Activated T-cell treated with anti-CD3 and anti-CD28 coated beads, Interleukin-2, amount 50 U/mL, for 72 hours (primary cell): ENCODE results near the gene TSPAN18. TPM values are rescaled to one million over a fixed set of nuclear protein-coding genes. Genes with fewer than 3 reads are reported as not detected.

Source experiments
- ATAC-seq, 2 donors: fragments of 150-1000 bp; cut with Tn5 transposase; replicated peaks in 1 of 2; 2 replicates each; pipeline ENCODE4 v1.10.0; 2021; ENCODE audit warnings: moderate library complexity in 2 of 2, mild to moderate bottlenecking in 1 of 2
- DNase-seq, 2 donors: peaks; one replicate each; pipeline ENCODE4 v3.0.0; 2021 to 2022; ENCODE audit warnings: mixed read lengths in 1 of 2
- H3K27ac Mint-ChIP-seq: one replicate; pipeline ENCODE4 v1.8.0; 2022; ENCODE audit warnings: mild to moderate bottlenecking, moderate library complexity, mixed read lengths
- H3K27me3 Mint-ChIP-seq: one replicate; pipeline ENCODE4 v1.8.0; 2022; ENCODE audit warnings: low read depth, mixed read lengths
- H3K36me3 Mint-ChIP-seq, 2 donors: one replicate each; pipeline ENCODE4 v1.8.0; 2022; ENCODE audit warnings: mixed read lengths in 2 of 2, mild to moderate bottlenecking in 1 of 2; ENCODE audit not compliant: insufficient read depth in 2 of 2
- H3K4me1 Mint-ChIP-seq: one replicate; pipeline ENCODE4 v1.8.0; 2022; ENCODE audit warnings: low read depth, mixed read lengths
- H3K4me3 Mint-ChIP-seq, 2 donors: one replicate each; pipeline ENCODE4 v1.8.0; 2022; ENCODE audit warnings: mild to moderate bottlenecking in 2 of 2, mixed read lengths in 2 of 2, moderate library complexity in 2 of 2
- H3K9me3 Mint-ChIP-seq, 2 donors: one replicate each; pipeline ENCODE4 v1.8.0; 2022; ENCODE audit warnings: mixed read lengths in 2 of 2
- total RNA-seq, 2 donors: library from RNA; stranded (reverse); gene quantifications; one replicate each; pipeline ENCODE4 v1.2.3, GENCODE V29; 2022

The TSPAN18 gene
- total RNA-seq, 2 donors from 2014 or later, result 1.3 to 1.8 TPM

DNA sequence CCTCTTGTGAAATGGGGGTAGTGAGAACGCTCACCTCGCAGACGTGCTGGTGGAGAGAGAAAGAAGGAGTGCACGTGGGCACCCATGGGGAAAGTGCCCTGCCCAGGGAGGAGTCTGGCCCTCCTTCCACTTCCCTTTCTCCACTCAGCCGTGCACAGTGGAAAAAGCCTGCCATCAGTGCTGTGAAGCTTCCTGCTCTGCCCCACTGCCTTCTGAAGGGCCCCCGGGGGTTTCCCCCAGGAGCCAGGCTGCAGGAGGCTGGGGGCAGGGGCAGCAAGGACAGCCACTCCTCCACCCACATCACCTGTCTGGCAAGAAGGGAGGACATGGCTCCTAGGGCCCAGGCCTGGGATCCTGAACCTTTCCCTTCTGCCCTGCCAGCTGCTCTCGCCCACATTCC lies 216.4 kb downstream of the TSPAN18 start:
- ATAC-seq, result peak; percentile 62 to 71

DNA sequence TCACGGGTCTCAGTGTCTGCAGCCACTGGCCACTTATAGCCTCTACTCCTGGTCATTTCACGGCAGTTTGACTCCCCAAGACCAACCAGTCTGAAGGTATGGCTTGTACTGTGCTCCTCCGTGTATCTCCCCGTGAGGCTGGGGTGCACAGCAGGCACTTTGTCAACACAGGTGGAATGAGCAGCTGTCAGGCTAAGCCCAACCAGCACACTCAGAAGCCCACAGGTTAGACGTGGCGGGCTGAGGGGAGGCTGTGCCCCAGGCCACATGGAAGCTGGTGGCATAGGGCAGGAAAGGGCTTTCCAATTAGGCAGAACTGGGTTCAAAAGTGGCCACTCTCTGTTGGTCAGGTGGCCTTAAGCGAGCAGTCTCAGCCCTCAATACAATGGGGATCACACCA lies 216.9 kb downstream of the TSPAN18 start:
- no peak for ATAC-seq
- H3K27me3 Mint-ChIP-seq, result peaks cover 7% of the 10 kb centered on the region
- peaks cover 31% of the 10 kb centered on the region for H3K4me1 Mint-ChIP-seq
- no peaks in the 10 kb centered on the region for H3K36me3 Mint-ChIP-seq
- no peak overlapping the region for H3K27ac Mint-ChIP-seq
- DNase-seq, result no peak
- H3K4me3 Mint-ChIP-seq, result no peak overlapping the region
- no peaks in the 10 kb centered on the region for H3K9me3 Mint-ChIP-seq

More for the DNA sequence above, 216.4 kb downstream of the TSPAN18 start:
- H3K27ac Mint-ChIP-seq, result no peak overlapping the region
- peaks cover 29% of the 10 kb centered on the region for H3K4me1 Mint-ChIP-seq
- peak overlapping the region in 1 of 2 donors; percentile 26 for H3K4me3 Mint-ChIP-seq
- no peaks in the 10 kb centered on the region for H3K9me3 Mint-ChIP-seq
- peak; percentile 15 to 17 for DNase-seq
- H3K36me3 Mint-ChIP-seq, result no peaks in the 10 kb centered on the region
- H3K27me3 Mint-ChIP-seq, result peaks cover 7% of the 10 kb centered on the region

DNA sequence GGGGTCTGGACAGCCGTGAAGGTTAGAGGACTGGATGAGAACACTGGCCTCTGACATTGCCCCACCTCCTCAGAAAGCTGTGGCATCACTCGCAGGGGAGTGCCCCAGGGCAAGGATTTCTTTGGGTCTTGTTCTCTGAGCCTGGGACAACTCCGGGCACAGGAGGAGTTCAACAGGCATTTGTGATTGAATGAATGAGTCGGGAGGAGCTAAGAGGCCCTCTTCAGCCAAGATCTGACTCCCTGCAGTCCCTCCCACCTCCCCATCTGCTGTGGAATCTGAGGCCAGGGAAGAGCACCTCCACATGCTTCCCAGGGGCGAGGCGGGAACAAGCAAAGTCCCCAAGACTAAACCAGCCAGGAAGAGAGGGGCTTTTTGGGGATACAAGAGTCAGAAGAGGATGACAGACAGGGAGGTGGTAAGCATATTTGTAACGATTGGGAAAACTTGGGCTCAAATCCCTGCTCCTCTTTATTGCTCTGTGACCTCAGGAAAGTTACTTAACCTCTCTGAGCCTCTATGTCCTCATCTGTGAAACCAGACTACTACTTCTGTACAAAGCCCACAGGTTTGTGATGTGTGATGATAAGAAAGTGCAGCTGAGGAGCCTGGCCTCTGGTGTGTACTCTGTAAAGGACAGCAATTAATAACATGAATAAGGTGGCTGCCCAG lies 217.6 kb downstream of the TSPAN18 start:
- ATAC-seq, result no peak
- H3K27ac Mint-ChIP-seq, result no peak overlapping the region
- no peak for DNase-seq
- H3K4me3 Mint-ChIP-seq, result no peak overlapping the region
- no peaks in the 10 kb centered on the region for H3K36me3 Mint-ChIP-seq
- peaks cover 36% of the 10 kb centered on the region for H3K4me1 Mint-ChIP-seq
- no peaks in the 10 kb centered on the region for H3K9me3 Mint-ChIP-seq
- H3K27me3 Mint-ChIP-seq, result peaks cover 7% of the 10 kb centered on the region

DNA sequence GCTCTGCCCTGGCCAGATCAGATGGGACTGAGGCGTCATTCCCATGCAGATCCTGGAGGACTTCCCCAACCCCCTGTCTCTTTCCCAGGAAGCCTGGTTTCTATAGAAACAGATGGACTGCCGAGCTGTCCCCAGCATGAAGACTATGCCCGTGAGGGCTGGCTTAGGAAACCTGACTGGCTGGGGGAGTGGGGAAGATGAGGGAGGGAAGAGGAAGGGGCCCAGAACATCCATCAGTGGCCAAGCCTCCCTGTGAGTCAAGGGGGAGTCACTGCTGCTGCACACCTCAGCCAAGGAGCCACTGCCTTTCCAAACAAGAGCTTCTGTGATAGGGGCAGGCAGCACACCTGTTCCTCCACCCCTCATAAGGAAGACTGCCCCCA lies 218.1 kb downstream of the TSPAN18 start:
- DNase-seq, result no peak
- Mint-ChIP-seq H3K36me3 (no peaks in the 10 kb centered on the region), H3K27ac (no peak overlapping the region), H3K4me1 (peaks cover 36% of the 10 kb centered on the region), H3K4me3 (no peak overlapping the region), H3K27me3 (peaks cover 7% of the 10 kb centered on the region), H3K9me3 (no peaks in the 10 kb centered on the region)
- no peak for ATAC-seq

DNA sequence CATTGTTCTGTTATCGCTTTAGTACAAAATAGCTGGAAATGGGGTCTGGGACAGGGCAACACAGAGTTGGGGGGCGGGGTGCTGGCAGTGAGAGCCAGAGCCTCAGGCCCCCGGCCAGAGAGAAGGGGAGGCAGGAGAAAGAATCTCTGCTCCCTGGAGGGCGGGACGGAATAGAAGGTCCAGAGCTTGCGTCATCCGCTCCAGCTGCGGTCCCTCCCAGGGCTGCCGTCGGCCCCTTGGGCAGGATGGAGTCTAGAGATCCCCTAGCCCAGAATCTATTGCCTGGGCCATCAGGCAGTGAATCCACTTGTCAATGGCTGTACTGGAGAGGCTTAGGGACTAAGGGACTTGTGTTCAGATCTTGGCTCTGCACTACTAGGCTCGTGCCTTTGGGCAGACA lies 218.9 kb downstream of the TSPAN18 start:
- ATAC-seq (no peak), DNase-seq (no peak)
- Mint-ChIP-seq H3K27ac (no peak overlapping the region), H3K4me3 (no peak overlapping the region), H3K9me3 (no peaks in the 10 kb centered on the region), H3K36me3 (no peaks in the 10 kb centered on the region), H3K4me1 (peaks cover 36% of the 10 kb centered on the region), H3K27me3 (peaks cover 7% of the 10 kb centered on the region)

DNA sequence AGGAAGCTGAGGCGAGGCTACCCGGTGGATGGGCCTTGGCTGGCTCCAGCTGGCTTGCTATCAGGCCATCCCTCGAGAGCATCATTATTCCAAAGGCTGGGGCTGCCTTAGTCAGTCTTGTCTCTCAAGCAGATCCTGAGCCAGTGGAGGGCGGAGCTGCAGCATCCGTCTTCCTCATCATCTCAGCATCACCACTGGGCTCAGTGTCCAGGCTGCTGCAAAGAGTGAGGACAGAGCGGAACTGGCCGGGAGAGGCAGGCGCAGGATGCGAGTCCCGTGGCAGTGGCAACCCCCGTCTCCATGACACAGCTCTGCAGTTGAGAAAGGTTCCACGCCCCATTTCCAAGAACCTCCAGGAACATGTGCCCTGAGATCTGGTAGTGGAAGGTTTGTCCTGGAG lies 219.5 kb downstream of the TSPAN18 start:
- Mint-ChIP-seq H3K27me3 (peaks cover 7% of the 10 kb centered on the region), H3K36me3 (no peaks in the 10 kb centered on the region), H3K4me1 (peaks cover 36% of the 10 kb centered on the region), H3K9me3 (no peaks in the 10 kb centered on the region), H3K4me3 (no peak overlapping the region), H3K27ac (no peak overlapping the region)
- DNase-seq (no peak), ATAC-seq (no peak)

DNA sequence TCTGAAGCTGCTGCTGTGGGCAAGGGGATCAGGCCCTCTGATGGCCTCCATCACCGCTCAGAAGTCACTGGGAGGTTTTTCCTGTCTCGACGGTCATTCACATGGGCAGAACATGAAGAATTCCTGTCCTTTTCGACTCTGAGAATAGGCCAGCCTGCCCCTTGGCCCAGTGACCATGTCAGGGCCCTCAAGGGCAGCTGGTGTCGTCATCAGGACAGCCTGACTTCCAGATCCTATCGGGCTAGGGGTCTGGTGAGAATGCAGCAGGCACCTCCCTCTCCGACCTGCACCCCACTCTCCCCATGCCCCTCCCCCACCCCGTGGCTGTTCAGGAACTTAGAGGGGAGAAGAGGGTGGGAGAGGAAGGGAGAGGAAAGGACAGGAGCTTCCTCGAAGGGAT lies 220.4 kb downstream of the TSPAN18 start:
- no peak for ATAC-seq
- no peak for DNase-seq
- Mint-ChIP-seq H3K9me3 (no peaks in the 10 kb centered on the region), H3K36me3 (no peaks in the 10 kb centered on the region), H3K4me1 (peaks cover 33% of the 10 kb centered on the region), H3K27me3 (peaks cover 7% of the 10 kb centered on the region), H3K27ac (no peak overlapping the region), H3K4me3 (no peak overlapping the region)

DNA sequence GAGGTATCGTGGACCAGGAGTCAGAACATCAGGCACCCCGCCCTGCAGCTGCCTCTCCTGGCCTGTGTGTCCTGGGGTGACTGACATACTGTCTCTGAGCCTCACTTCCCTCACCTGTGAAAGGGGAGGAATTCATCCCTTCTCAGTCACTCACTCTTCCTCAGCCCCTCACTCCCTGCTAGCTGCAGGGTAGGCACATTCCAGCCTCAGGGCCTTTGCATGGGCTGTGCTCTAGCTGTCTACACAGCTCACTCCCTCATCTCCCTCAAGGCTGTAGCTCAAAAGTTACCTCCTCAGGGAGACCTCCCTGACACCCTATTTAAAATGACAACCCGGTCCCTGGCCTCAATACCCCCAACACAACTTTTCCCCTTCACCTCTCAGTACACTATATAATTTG lies 221.4 kb downstream of the TSPAN18 start:
- DNase-seq (no peak), ATAC-seq (no peak)
- Mint-ChIP-seq H3K4me1 (peaks cover 25% of the 10 kb centered on the region), H3K27ac (no peak overlapping the region), H3K9me3 (no peaks in the 10 kb centered on the region), H3K36me3 (no peaks in the 10 kb centered on the region), H3K27me3 (peaks cover 7% of the 10 kb centered on the region), H3K4me3 (no peak overlapping the region)

DNA sequence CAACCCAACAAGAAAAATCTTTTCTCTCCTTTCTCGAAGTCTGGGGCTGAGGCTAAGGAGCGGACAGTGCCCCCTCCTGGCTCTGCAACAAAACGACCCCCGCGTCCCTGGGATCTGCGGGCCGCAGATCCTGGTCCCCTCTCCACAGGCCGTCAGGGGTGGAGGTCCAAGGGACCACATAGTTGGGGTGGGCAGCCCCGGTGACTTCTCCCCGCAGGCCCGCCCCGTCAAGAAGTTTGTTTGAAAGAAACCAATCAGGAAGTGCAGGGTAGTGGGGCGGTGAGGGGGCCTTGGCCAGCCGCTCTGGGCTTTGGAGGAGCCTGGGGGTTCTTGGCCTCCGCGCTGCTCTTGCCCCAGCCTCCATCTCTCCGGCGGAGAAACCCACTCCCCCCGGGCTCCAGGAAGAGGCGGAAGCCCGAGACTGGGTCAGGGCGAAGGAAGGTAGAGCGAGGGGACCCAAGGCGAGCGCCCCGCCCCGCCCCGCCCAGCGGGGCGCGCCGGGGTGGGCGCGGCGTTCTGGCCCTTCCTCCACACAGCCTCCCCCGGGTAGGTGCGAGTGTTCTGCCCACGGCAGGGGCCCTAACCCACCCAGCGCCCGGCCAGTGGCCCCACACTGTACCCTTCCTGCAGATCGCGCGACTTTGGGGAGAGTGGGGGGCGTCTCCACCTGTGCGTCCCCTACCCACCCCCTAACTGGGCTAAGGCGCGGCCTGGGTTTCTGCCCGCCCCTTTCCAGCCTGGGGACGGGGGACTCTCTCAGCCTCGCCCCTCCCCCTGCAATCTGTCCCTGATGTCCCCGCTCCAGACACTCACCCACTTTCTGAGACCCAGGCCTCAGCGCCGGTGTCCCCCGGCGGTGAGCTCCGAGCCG lies 222.6 kb downstream of the TSPAN18 start:
- ATAC-seq, result peak; percentile 18 to 48

DNA sequence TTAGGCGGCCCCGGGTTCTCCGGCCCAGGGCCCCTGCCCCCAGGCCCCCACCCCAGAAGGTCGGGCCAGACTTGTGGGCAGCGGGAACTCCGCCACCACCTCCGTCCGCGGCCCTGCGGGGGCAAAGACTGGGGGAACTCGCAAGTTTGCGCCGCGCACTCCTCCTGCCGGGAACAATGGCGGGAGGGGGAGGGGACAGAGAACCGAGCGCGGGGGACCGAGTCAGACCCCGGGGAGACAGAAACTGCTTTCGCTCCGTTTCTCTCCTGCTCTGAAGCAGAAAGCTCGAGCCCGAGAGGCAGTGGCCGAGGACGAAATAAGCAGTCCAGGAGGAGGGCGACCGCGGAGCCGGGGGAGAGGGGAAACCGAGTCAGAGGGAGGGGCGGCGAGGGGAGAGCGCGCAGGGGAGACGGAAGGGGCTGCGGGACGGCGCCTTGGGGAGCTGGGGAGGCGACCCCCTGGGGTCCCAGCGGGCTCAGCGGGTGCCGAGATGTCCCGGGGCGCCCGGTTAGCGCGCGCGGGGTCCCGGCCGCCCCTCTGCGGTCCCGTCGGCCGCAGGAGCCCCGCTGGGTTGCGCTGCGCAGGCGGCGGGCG lies 223.4 kb downstream of the TSPAN18 start:
- no peaks in the 10 kb centered on the region for H3K9me3 Mint-ChIP-seq
- peaks cover 13% of the 10 kb centered on the region for H3K4me1 Mint-ChIP-seq
- peak; percentile 22 to 29 for ATAC-seq
- no peaks in the 10 kb centered on the region for H3K36me3 Mint-ChIP-seq
- H3K4me3 Mint-ChIP-seq, result peak overlapping the region; percentile 84 to 88
- no peaks in the 10 kb centered on the region for H3K27me3 Mint-ChIP-seq
- peak; percentile 38 to 53 for DNase-seq
- H3K27ac Mint-ChIP-seq, result peak overlapping the region; percentile 46

More for the DNA sequence above, 222.6 kb downstream of the TSPAN18 start:
- Mint-ChIP-seq H3K36me3 (no peaks in the 10 kb centered on the region), H3K4me1 (peaks cover 12% of the 10 kb centered on the region), H3K9me3 (no peaks in the 10 kb centered on the region), H3K27ac (no peak overlapping the region), H3K27me3 (no peaks in the 10 kb centered on the region), H3K4me3 (peak overlapping the region; percentile 84 to 88)
- peak; percentile 17 to 21 for DNase-seq

- no peaks in the 10 kb centered on the region for H3K36me3 Mint-ChIP-seq
- peak within 1 kb of the TSS; percentile 46 for H3K27ac Mint-ChIP-seq
- ATAC-seq (peak; percentile 84 to 85), DNase-seq (peak; percentile 77 to 84)
- H3K27me3 Mint-ChIP-seq, result no peaks in the 10 kb centered on the region
- peaks cover 18% of the 10 kb centered on the region for H3K4me1 Mint-ChIP-seq
- H3K4me3 Mint-ChIP-seq, result peak within 1 kb of the TSS; percentile 84 to 88
- H3K9me3 Mint-ChIP-seq, result no peaks in the 10 kb centered on the region
Observed at GRCh38 chr11:44950625-44951476, 224.1 kb downstream of the TSPAN18 start, which contains the start of gene TP53I11. Gene TP53I11, minus strand, starts transcription at chr11:44950883. Its CDS starts 12,548 bp downstream, at chr11:44938335.

- no peak for ATAC-seq
- Mint-ChIP-seq H3K9me3 (no peaks in the 10 kb centered on the region), H3K27ac (no peak overlapping the region), H3K4me3 (no peak overlapping the region), H3K36me3 (no peaks in the 10 kb centered on the region), H3K27me3 (no peaks in the 10 kb centered on the region), H3K4me1 (peaks cover 18% of the 10 kb centered on the region)
- DNase-seq, result no peak
Observed at GRCh38 chr11:44952082-44952481, 225.3 kb downstream of the TSPAN18 start.
